Ishikawa (cell line): Measurements from ENCODE around the gene CARS1.

Experiments
- CEBPB ChIP-seq: IDR thresholded peaks from 2 replicates; pipeline ENCODE4 v1.6.1; 2012
- CREB1 ChIP-seq: IDR thresholded peaks from 2 replicates; pipeline ENCODE4 v1.6.1; 2012; ENCODE audit warnings: low read depth
- EP300 ChIP-seq: IDR thresholded peaks from 2 replicates; pipeline ENCODE4 v1.6.1; 2012; ENCODE audit warnings: borderline replicate concordance
- FOXM1 ChIP-seq: IDR thresholded peaks from 2 replicates; pipeline ENCODE4 v1.6.1; 2012; ENCODE audit warnings: low read depth, borderline replicate concordance
- NFIC ChIP-seq: IDR thresholded peaks from 2 replicates; pipeline ENCODE4 v1.6.1; 2012
- RAD21 ChIP-seq: IDR thresholded peaks from 2 replicates; pipeline ENCODE4 v1.6.1; 2012; ENCODE audit warnings: low read depth
- TAF1 ChIP-seq: IDR thresholded peaks from 2 replicates; pipeline ENCODE4 v1.6.1; 2012; ENCODE audit warnings: low read depth, mild to moderate bottlenecking
- TCF12 ChIP-seq: IDR thresholded peaks from 2 replicates; pipeline ENCODE4 v1.6.1; 2012; ENCODE audit warnings: low read depth
- TEAD4 ChIP-seq: IDR thresholded peaks from 2 replicates; pipeline ENCODE4 v1.6.1; 2012
- YY1 ChIP-seq: IDR thresholded peaks from 2 replicates; pipeline ENCODE4 v1.6.1; 2012; ENCODE audit warnings: low read depth
- TF ChIP-seq, protein P1 (sequence below): IDR thresholded peaks from 2 replicates; pipeline ENCODE4 v1.6.1; 2012; ENCODE audit warnings: low read depth, mild to moderate bottlenecking
- TF ChIP-seq, protein P2 (sequence below): IDR thresholded peaks from 2 replicates; pipeline ENCODE4 v1.6.1; 2012

DNA sequence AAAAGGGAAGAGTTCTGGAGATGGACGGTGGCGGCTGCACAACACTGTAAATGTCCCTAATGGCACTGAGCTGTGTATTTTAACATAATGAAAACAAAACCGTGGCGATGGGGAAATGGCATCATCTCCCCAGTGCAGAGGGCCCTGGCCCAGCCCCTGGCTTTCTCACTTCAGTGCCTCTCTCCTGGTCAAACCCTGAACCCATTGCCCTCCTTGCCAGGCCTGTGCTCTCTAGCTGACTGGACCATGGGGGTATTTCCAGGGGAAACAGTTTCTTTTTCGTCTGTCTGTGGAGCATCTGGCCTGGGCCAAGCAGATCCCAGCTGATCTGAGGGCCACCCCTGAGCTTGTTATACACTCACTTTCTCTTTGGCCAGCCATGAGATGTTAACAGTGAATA lies 47.7 kb downstream of the CARS1 start:
- TF ChIP-seq NFIC (no peak), EP300 (no peak), YY1 (no peak), RAD21 (no peak), FOXM1 (no peak), CEBPB (no peak), TAF1 (no peak), CREB1 (no peak), TCF12 (no peak), TEAD4 (no peak)
- TF ChIP-seq, protein P1, sequence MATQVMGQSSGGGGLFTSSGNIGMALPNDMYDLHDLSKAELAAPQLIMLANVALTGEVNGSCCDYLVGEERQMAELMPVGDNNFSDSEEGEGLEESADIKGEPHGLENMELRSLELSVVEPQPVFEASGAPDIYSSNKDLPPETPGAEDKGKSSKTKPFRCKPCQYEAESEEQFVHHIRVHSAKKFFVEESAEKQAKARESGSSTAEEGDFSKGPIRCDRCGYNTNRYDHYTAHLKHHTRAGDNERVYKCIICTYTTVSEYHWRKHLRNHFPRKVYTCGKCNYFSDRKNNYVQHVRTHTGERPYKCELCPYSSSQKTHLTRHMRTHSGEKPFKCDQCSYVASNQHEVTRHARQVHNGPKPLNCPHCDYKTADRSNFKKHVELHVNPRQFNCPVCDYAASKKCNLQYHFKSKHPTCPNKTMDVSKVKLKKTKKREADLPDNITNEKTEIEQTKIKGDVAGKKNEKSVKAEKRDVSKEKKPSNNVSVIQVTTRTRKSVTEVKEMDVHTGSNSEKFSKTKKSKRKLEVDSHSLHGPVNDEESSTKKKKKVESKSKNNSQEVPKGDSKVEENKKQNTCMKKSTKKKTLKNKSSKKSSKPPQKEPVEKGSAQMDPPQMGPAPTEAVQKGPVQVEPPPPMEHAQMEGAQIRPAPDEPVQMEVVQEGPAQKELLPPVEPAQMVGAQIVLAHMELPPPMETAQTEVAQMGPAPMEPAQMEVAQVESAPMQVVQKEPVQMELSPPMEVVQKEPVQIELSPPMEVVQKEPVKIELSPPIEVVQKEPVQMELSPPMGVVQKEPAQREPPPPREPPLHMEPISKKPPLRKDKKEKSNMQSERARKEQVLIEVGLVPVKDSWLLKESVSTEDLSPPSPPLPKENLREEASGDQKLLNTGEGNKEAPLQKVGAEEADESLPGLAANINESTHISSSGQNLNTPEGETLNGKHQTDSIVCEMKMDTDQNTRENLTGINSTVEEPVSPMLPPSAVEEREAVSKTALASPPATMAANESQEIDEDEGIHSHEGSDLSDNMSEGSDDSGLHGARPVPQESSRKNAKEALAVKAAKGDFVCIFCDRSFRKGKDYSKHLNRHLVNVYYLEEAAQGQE, result no peak
- TF ChIP-seq, protein P2, sequence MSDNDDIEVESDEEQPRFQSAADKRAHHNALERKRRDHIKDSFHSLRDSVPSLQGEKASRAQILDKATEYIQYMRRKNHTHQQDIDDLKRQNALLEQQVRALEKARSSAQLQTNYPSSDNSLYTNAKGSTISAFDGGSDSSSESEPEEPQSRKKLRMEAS, result no peak
